HepG2 (cell line): ENCODE data around the gene OASL. TPM values are rescaled to one million over a fixed set of nuclear protein-coding genes. Genes with fewer than 3 reads are reported as not detected.

ENCODE experiments used
- GATA4 ChIP-seq: sonication (generic); IDR thresholded peaks from 2 replicates; pipeline ENCODE4 v1.6.1; 2016; ENCODE audit warnings: antibody characterized with exemption, low read depth, borderline replicate concordance
- JUNB ChIP-seq: sonication (generic); formaldehyde crosslinking; IDR thresholded peaks from 2 replicates; pipeline ENCODE4 v1.8.0; 2022; ENCODE audit warnings: missing genetic modification reagents, mild to moderate bottlenecking, borderline replicate concordance
- ONECUT2 ChIP-seq: sonication (generic); formaldehyde crosslinking; IDR thresholded peaks from 2 replicates; pipeline ENCODE4 v1.4.0; 2020; ENCODE audit warnings: missing genetic modification reagents
- SKI ChIP-seq: fragments of 450-650 bp; IDR thresholded peaks from one replicate; pipeline ENCODE4 v1.6.1; 2018; ENCODE audit warnings: mild to moderate bottlenecking; ENCODE audit not compliant: partially characterized antibody
- SOX13 ChIP-seq, 3 experiments: fragments of 450-650 bp in 1 of 3; sonication (generic) in 1 of 3; formaldehyde crosslinking in 1 of 3; IDR thresholded peaks in 2 of 3; conservative IDR thresholded peaks in 1 of 3; 2 replicates each; pipeline versions ENCODE4 v1.5.0 to v1.6.1; 2016 to 2020; ENCODE audit warnings: antibody characterized with exemption in 1 of 3, mild to moderate bottlenecking in 1 of 3, missing compliant biosample characterization in 1 of 3, missing genetic modification reagents in 1 of 3, moderate library complexity in 1 of 3
- TAF1 ChIP-seq: sonication (generic); formaldehyde crosslinking; IDR thresholded peaks from 2 replicates; pipeline ENCODE4 v1.4.0; 2020; ENCODE audit warnings: missing genetic modification reagents
- TBX3 ChIP-seq: fragments of 450-650 bp; IDR thresholded peaks from 2 replicates; pipeline ENCODE4 v1.6.1; 2017; ENCODE audit warnings: antibody characterized with exemption, mild to moderate bottlenecking, inconsistent platforms, borderline replicate concordance
- ZBTB38 ChIP-seq: sonication (generic); formaldehyde crosslinking; IDR thresholded peaks from 2 replicates; pipeline ENCODE4 v1.5.1; 2020; ENCODE audit warnings: mild to moderate bottlenecking, missing genetic modification reagents
- ZKSCAN5 ChIP-seq: sonication (generic); formaldehyde crosslinking; IDR thresholded peaks from 2 replicates; pipeline ENCODE4 v1.5.1; 2020; ENCODE audit warnings: mild to moderate bottlenecking, missing genetic modification reagents
- ZNF383 ChIP-seq: sonication (generic); formaldehyde crosslinking; IDR thresholded peaks from 2 replicates; pipeline ENCODE4 v1.4.0; 2020; ENCODE audit warnings: missing genetic modification reagents, mild to moderate bottlenecking, borderline replicate concordance
- ZNF746 ChIP-seq: sonication (generic); formaldehyde crosslinking; IDR thresholded peaks from 2 replicates; pipeline ENCODE4 v1.8.0; 2022; ENCODE audit warnings: mild to moderate bottlenecking, missing genetic modification reagents
- ZNF775 ChIP-seq: sonication (generic); formaldehyde crosslinking; IDR thresholded peaks from 2 replicates; pipeline ENCODE4 v1.4.0; 2020; ENCODE audit warnings: missing genetic modification reagents, mild to moderate bottlenecking, moderate library complexity, borderline replicate concordance
- ZNF850 ChIP-seq: sonication (generic); formaldehyde crosslinking; conservative IDR thresholded peaks from 2 replicates; pipeline ENCODE4 v1.9.0; 2021; ENCODE audit warnings: mild to moderate bottlenecking, missing genetic modification reagents
- ZSCAN29 ChIP-seq: sonication (generic); formaldehyde crosslinking; conservative IDR thresholded peaks from 2 replicates; pipeline ENCODE4 v1.4.0; 2020; ENCODE audit warnings: mild to moderate bottlenecking, missing genetic modification reagents
- polyA plus RNA-seq, 8 experiments: library from polyadenylated mRNA; depleted of rRNA in 3 of 8; stranded (reverse) in 7 of 8; unstranded in 1 of 8; fragments of >200 nt; fragmentation: Illumina TruSeq in 4 of 8; extraction: Trizol in 4 of 8; gene quantifications; 2 replicates each; pipeline versions ENCODE4 v1.2.1 to v1.2.3, GENCODE V29; 2011 to 2016; ENCODE audit warnings: low read depth in 4 of 8, missing spikeins in 1 of 8, mixed read lengths in 1 of 8; ENCODE audit not compliant: insufficient read depth in 1 of 8
- total RNA-seq, 5 experiments: library from RNA; depleted of rRNA; stranded (reverse); fragments of >200 nt; fragmentation: Illumina TruSeq; extraction: Trizol; gene quantifications; 2 replicates each; pipeline ENCODE4 v1.2.3, GENCODE V29; 2016; ENCODE audit warnings: low read depth in 1 of 5
- TF ChIP-seq, protein P1 (sequence below): sonication (generic); formaldehyde crosslinking; IDR thresholded peaks from 2 replicates; pipeline ENCODE4 v1.5.1; 2020; ENCODE audit warnings: mild to moderate bottlenecking, missing genetic modification reagents, moderate library complexity
- TF ChIP-seq, protein P2 (sequence below): sonication (generic); formaldehyde crosslinking; IDR thresholded peaks from 2 replicates; pipeline ENCODE4 v1.4.0; 2020; ENCODE audit warnings: missing genetic modification reagents
- TF ChIP-seq, protein P3 (sequence below): sonication (generic); formaldehyde crosslinking; IDR thresholded peaks from 2 replicates; pipeline ENCODE4 v1.5.0; 2020; ENCODE audit warnings: mild to moderate bottlenecking, missing genetic modification reagents, moderate library complexity

OASL gene
- total and polyA plus RNA-seq, 2 of the 13 experiments (the other 11 are each of a cell fraction or from before 2014, with no cell fraction given) = 0.11 to 0.22 TPM

DNA sequence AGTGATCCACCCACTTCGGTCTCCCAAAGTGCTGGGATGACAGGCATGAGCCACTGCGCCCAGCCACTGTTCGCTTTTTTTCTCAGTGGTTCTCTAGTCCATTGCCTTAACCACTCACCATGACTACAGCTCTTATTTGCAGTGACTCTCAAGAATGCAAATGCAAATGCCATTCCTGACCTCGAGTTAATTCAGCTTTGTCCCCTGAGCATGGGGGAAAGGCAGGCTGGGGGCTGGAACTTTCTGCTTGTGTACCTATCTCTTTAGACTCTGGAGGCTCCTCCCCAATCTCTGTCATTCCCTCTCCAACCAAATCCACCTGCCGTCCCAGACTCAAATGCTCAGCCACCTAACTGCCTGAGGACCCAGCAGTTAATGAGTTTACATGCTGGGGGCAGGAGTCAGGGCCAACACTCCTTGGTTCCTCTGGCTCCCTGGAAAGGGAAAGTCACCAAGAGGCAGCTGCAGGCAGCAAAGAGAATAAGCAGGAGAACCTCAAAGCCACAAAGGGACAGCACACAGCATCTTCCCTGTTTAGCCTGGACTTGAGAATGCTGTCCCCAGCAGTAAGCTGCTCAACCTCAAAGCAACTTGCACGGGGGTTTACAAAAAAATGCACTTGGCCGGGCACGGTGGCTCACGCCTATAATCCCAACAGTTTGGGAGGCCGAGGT is 66.0 kb downstream of the OASL start (continued):
- TF ChIP-seq JUNB (CRISPR knock-in tag) = no peak
- TF ChIP-seq TAF1 (CRISPR knock-in tag) = 0 out of 2 replicates have a peak, but pooled peaks have one; percentile 15
- TF ChIP-seq, protein P1, sequence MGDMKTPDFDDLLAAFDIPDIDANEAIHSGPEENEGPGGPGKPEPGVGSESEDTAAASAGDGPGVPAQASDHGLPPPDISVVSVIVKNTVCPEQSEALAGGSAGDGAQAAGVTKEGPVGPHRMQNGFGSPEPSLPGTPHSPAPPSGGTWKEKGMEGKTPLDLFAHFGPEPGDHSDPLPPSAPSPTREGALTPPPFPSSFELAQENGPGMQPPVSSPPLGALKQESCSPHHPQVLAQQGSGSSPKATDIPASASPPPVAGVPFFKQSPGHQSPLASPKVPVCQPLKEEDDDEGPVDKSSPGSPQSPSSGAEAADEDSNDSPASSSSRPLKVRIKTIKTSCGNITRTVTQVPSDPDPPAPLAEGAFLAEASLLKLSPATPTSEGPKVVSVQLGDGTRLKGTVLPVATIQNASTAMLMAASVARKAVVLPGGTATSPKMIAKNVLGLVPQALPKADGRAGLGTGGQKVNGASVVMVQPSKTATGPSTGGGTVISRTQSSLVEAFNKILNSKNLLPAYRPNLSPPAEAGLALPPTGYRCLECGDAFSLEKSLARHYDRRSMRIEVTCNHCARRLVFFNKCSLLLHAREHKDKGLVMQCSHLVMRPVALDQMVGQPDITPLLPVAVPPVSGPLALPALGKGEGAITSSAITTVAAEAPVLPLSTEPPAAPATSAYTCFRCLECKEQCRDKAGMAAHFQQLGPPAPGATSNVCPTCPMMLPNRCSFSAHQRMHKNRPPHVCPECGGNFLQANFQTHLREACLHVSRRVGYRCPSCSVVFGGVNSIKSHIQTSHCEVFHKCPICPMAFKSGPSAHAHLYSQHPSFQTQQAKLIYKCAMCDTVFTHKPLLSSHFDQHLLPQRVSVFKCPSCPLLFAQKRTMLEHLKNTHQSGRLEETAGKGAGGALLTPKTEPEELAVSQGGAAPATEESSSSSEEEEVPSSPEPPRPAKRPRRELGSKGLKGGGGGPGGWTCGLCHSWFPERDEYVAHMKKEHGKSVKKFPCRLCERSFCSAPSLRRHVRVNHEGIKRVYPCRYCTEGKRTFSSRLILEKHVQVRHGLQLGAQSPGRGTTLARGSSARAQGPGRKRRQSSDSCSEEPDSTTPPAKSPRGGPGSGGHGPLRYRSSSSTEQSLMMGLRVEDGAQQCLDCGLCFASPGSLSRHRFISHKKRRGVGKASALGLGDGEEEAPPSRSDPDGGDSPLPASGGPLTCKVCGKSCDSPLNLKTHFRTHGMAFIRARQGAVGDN (CRISPR knock-in tag) = peak; percentile 32; the same call in 1 of the 2 replicates
- TF ChIP-seq ZSCAN29 (CRISPR knock-in tag) = 0 out of 2 replicates have a peak, but pooled peaks have one; percentile 37
- TF ChIP-seq, protein P2, sequence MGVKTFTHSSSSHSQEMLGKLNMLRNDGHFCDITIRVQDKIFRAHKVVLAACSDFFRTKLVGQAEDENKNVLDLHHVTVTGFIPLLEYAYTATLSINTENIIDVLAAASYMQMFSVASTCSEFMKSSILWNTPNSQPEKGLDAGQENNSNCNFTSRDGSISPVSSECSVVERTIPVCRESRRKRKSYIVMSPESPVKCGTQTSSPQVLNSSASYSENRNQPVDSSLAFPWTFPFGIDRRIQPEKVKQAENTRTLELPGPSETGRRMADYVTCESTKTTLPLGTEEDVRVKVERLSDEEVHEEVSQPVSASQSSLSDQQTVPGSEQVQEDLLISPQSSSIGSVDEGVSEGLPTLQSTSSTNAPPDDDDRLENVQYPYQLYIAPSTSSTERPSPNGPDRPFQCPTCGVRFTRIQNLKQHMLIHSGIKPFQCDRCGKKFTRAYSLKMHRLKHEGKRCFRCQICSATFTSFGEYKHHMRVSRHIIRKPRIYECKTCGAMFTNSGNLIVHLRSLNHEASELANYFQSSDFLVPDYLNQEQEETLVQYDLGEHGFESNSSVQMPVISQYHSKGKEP (CRISPR knock-in tag) = no peak
- TF ChIP-seq, protein P3, sequence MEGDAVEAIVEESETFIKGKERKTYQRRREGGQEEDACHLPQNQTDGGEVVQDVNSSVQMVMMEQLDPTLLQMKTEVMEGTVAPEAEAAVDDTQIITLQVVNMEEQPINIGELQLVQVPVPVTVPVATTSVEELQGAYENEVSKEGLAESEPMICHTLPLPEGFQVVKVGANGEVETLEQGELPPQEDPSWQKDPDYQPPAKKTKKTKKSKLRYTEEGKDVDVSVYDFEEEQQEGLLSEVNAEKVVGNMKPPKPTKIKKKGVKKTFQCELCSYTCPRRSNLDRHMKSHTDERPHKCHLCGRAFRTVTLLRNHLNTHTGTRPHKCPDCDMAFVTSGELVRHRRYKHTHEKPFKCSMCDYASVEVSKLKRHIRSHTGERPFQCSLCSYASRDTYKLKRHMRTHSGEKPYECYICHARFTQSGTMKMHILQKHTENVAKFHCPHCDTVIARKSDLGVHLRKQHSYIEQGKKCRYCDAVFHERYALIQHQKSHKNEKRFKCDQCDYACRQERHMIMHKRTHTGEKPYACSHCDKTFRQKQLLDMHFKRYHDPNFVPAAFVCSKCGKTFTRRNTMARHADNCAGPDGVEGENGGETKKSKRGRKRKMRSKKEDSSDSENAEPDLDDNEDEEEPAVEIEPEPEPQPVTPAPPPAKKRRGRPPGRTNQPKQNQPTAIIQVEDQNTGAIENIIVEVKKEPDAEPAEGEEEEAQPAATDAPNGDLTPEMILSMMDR (CRISPR knock-in tag) = no peak; the same call in 1 of the 2 replicates
- TF ChIP-seq SKI = no peak
- no peak for TF ChIP-seq ZNF850 (CRISPR knock-in tag)
- no peak for TF ChIP-seq ZBTB38 (CRISPR knock-in tag)
- TF ChIP-seq ZKSCAN5 (CRISPR knock-in tag) = no peak
- TF ChIP-seq ZNF775 (CRISPR knock-in tag) = no peak
- TF ChIP-seq ONECUT2 (CRISPR knock-in tag) = no peak
- TF ChIP-seq GATA4 = no peak
- TF ChIP-seq ZNF746 (CRISPR knock-in tag) = no peak
- no peak for TF ChIP-seq TBX3
- TF ChIP-seq SOX13 (IDR thresholded peaks at IDR 0.05) = no peak
- TF ChIP-seq SOX13 (CRISPR knock-in tag; conservative IDR thresholded peaks at IDR 0.05 in 1 of 2, IDR thresholded peaks at IDR 0.05 in 1 of 2) = 0 out of 4 replicates have a peak, but pooled peaks of 1 of the 2 experiments have one; percentile 19
- 0 out of 2 replicates have a peak, but pooled peaks have one; percentile 72 for TF ChIP-seq ZNF383 (CRISPR knock-in tag)
